Stimulated activated CD4-positive, alpha-beta T cell treated with anti-CD3 and anti-CD28 coated beads, Interleukin-4, amount 100 ng/mL, for 1 hour (primary cell): ENCODE measurements around the gene BANF2.
"Not testable (repeated sequence)": the region's sequence is repeated elsewhere in the genome, so short reads cannot be mapped to it uniquely, and the experiment has no call there.

Experiments used
- DNase-seq: peaks from one replicate; pipeline ENCODE4 v3.0.0-alpha.2; 2020

Gene BANF2

DNA sequence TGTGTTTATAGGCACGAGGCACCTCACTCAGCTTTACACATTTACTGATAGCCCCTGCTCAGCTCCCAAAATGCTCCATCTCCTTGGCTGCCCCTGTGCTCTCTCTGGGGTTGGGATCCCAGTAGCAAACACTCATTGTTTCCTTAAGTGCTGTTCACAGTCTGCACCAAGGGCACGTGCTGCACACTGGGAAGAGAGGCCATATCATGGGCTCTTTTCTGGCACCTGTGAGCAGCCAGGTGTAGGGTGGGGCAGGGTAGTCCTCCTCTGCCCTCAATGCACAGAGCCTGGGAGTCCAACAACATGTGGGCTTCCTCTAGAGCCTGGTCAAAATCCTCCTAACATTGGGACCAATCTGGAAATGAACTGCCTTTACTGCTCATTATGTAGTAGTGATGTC lies 67.9 kb downstream of the BANF2 start:
- no peak for DNase-seq

DNA sequence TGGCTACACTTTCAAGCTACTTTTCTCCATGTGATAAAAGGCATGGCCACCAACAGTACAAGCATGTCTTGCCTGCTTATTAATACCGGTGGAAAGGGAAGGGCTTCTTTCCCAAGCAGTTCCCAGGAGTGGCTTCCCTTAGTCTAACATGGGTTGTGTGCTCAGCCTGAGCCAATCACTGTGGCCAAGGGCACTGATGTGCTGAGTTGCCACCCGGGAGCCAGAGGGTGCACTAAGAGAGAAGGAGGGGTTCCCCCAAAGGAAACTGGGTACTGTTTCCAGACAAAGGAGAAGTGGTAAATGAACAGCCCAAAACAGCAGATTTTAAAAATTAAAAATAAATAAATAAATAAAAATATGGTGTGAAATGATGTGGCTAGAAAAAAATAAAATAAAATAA lies 68.5 kb downstream of the BANF2 start:
- DNase-seq = no peak

DNA sequence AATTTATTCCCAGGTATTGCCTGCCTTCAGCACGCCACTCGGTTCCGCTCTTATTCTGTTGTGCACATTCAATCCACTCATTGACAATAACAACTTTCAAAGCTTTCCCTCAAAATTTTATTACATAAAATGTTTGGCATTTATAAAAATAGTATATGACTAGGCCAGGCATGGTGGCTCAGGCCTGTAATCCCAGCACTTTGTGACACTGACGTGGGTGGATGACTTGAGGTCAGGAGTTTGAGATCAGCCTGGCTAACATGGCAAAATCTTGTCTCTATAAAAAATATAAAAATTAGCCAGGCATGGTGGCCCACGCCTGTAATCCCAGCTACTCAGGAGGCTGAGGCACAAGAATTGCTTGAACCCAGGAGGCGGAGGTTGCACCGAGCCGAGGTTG lies 70.0 kb downstream of the BANF2 start:
- not testable (repeated sequence) for DNase-seq

DNA sequence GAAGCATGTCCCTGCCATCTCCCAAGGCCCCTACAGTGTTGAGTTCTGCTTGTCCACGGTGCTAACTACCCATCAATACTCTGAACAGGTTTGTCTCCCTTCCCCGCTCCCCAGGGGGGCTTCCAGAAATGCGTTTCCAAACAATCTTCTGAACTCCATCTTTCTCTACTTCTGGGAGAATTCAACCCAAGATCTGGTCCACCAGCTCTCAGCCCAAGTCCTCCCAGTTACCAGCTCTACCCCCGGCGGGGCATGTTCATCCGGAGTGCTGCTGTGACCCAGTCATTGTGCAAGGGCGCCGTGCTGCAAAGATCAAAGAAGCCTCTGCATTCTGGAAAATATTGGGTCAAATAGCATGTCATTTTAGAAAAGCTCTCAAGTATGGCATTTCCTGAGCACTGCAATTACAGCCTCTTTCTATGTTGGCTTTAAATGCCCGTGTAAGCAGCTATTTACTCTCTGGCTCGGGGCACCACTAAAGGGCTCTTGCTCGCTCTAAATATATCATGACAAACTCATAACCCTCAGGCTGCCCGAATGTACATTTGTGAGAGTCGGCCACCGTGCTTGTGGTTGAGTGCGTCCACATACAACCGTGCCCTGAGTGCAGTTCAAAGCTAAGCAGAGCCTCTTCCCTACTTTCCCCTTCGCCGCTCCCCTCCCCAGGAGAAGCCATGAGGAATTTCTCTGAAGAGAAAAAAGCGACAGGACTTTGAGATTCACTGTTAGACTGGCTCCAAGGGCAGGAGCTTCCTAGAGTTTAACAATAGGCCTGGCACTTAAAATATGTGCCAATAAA lies 71.6 kb downstream of the BANF2 start:
- DNase-seq = no peak

DNA sequence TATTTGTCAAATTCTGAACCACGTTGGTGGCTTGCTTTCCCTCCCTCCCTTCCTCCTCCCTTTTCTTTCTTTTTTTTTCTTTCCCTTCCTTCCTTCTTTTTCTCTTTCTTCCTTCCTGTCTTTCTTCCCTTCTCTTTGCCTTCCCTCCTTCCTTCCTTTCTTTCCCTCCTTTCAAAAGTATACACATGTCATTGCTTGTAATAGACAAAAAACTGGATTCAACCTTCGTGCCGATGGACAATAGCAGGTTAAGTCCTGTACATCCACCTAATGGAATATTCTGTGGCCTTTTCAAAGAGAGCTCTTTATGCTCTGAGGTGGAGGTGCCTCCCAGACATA lies 72.2 kb downstream of the BANF2 start:
- DNase-seq = no peak

DNA sequence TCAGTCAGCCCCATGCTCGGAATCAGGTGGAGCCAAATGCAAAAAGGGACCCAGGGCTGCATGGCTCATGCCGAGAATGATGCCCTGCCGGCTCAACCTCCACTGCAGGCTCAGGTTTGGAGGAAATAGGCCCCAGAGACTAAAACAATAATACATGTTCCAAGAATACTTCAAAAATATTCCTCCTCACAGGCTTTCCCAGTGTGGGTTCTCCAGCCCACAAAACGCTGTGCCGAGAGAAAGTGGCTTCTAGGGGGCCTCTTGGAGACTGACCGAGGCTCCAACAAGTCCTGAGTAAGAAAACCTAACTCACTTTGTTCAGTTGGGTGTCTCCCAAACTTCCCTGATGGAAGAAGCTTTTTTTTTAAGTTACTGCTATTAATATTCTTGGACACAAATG lies 73.9 kb downstream of the BANF2 start:
- DNase-seq = no peak

DNA sequence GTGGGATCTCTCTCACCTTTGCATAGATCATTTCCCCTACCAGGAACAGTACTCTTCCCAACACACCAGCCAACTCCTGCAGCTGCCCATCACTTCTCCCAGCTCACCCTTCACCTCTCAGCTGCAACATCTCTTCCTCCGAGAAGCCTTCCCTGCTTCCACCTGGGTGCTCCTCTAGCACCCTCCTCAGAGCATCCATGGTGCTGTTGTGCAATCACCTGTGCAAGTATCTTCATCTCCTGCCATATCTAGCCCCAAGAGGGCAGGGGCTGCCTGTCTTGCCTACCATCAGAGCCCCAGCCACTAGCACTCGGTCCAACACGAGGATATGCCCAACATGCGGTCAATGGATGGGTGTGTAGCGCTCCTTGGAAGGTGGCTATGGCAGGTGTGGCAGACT lies 75.8 kb downstream of the BANF2 start:
- DNase-seq = no peak

DNA sequence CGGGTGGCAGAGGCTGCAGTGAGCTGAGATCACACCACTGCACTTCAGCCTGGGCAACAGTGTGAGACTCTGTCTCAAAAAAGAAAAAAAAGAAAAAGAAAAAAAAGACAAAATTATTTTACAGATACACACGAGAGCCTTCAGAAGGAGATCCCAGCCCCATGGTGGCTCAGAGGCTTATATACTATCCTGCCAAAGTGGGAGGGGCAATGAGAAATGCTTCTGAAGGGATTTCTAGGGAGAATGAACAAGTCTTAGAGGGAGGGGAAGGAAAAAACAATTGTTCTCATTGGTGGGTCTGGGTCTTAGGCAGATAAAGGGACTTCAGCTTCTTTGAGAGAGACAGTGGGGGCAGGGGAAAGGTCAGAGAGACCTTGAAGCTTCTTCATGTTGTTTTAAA lies 76.8 kb downstream of the BANF2 start:
- DNase-seq = no peak

DNA sequence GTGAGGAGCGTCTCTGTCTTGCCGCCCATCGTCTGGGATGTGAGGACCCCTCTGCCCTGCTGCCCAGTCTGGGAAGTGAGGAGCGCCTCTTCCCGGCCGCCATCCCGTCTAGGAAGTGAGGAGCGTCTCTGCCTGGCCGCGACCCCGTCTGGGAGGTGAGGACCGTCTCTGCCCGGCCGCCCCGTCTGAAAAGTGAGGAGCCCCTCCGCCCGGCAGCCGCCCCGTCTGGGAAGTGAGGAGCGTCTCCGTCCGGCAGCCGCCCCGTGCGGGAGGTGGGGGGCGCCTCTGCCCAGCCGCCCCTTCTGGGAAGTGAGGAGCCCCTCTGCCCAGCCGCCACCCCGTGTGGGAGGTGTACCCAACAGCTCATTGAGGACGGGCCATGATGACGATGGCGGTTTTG lies 79.2 kb downstream of the BANF2 start:
- not testable (repeated sequence) for DNase-seq

DNA sequence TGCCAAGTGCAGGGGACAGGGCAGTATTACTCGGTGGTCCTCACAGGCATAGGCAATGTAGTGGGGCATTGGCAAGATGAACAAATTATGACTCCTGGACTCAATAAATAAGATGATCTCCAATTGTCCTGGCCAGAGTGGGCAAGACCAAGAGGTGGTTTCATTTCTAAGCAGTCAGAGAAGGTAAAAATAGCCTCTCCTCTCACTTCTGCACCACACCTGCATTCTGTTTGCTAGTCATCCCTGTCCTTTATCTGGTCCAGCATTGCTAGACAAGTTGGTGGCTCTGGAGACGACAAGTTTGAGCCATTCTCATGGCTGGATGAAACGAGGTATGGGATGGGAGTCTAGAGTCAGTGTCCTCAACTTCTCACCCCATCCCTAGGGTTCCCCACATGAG lies 83.0 kb downstream of the BANF2 start:
- DNase-seq = no peak

DNA sequence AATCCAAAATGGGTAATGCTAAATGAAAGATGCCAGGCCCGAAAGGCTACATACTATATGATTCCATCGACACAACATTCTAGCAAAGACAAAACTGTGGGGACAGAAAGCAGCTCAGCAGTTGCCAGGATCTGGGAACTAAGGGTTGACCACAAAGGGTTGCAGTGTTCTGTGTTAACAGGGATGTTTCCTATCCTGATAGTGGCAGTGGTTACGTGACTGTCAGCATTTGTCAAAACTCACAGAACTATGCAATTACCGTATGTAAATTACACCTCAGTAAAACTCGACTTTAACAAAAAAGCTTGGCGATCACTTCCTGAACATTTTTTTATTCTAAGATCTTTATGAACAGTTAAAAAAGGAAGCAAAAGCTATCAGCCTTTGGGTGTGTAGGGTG lies 83.9 kb downstream of the BANF2 start:
- DNase-seq = no peak

DNA sequence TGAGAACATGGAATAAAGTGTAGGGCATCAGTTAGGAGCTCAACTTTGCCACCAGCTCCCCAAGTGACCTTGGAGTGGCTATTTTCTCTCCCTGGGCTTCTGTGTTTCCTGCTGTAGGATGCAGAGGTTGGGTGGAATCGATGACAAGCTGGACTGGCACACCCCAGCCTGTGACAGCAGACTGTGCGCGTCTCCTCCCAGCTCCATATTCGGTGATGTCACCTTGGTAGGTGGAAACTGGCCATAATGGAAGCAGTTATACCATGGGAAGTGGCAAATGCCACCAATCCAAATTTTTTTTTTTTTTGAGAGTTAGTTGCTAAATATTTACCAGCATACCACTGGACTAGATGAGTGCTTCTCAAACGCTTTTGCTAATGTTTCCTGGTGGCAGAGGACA lies 85.2 kb downstream of the BANF2 start:
- no peak for DNase-seq
